Measurements from ENCODE around the gene SERPINA1.

SERPINA1 gene

GRCh38 chr14:94389104-94389469 lies 685 bp upstream of the SERPINA1 start:
- Histone ChIP-seq H3K18ac (ENCODE audit: low read depth in 1 of 2, low read length in 2 of 2) (no peak overlapping the region), H3K27me3 (ENCODE audit: control insufficient read depth in 1 of 2, insufficient read depth in 1 of 2, low read length in 2 of 2) (peaks cover 0 to 4% of the 10 kb centered on the region in 2 experiments), H3K9ac (ENCODE audit: low read length) (no peak overlapping the region), H3K9me3 (ENCODE audit: control insufficient read depth, low read length) (no peaks in the 10 kb centered on the region), H3K4me3 (ENCODE audit: insufficient read depth in 1 of 2, low read depth in 1 of 2, low read length in 2 of 2) (no peak overlapping the region), H3K27ac (ENCODE audit: low read length, poor library complexity, severe bottlenecking) (no peak overlapping the region), H3K79me1 (replicated peaks; ENCODE audit: low read length, poor library complexity, severe bottlenecking) (no peaks in the 10 kb centered on the region), H3K4me1 (ENCODE audit: control insufficient read depth, insufficient read depth, low read depth, low read length) (peaks cover 7% of the 10 kb centered on the region), H2BK120ac (ENCODE audit: low read depth, low read length) (no peak overlapping the region), H3K4me2 (ENCODE audit: low read length, poor library complexity, severe bottlenecking) (no peak overlapping the region), H2BK12ac (ENCODE audit: low read length in 2 of 2) (no peak overlapping the region), H3K23ac (ENCODE audit: low read length in 2 of 2) (no peak overlapping the region), H2BK15ac (ENCODE audit: low read depth, poor library complexity, severe bottlenecking) (no peak overlapping the region), H3K36me3 (ENCODE audit: control insufficient read depth in 1 of 2, insufficient read depth in 2 of 2, low read depth in 1 of 2, low read length in 2 of 2) (no peaks in the 10 kb centered on the region), H2AFZ (ENCODE audit: low read depth, low read length) (no peak overlapping the region), H4K91ac (ENCODE audit: low read length) (no peak overlapping the region), H2BK5ac (ENCODE audit: low read depth, low read length, poor library complexity, severe bottlenecking) (no peak overlapping the region), H3K14ac (ENCODE audit: low read length in 2 of 2) (no peak overlapping the region), H3K4ac (ENCODE audit: low read depth in 1 of 2, low read length in 2 of 2) (no peak overlapping the region), H4K8ac (ENCODE audit: low read length) (no peak overlapping the region), H2AK5ac (ENCODE audit: low read length, severe bottlenecking) (no peak overlapping the region)
- no peak for DNase-seq
- WGBS = 77% methylated on average over 5 of the region's 5 CpGs

DNA sequence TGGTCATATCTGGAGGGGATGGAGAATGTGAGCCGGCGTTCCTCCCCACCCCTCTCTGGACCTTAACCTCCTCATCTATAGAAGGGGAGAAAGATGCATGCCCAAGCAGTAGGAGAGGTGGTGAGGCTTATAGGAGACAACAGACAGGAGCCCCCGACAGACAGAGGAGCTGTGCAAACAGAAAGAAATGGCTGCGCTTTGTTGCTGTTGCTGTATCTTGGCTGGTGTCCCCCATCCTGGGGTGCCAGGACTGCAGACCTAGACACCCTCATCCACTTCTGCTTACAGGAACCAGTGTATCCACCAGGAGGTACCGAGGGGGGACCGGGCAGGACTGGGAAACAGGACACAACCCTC lies 397 bp downstream of the SERPINA1 start:
- H3K4me2 ChIP-seq (ENCODE audit: low read length, poor library complexity, severe bottlenecking) = no peak overlapping the region
- 82% methylated on average over 4 of the region's 6 CpGs for WGBS

GRCh38 chr14:94387051-94388026 lies 1.1 kb downstream of the SERPINA1 start:
- WGBS = 82% methylated on average over 10 of the region's 12 CpGs
- no peak overlapping the region for H2BK12ac ChIP-seq (ENCODE audit: low read length in 2 of 2)
- no peak overlapping the region for H2BK5ac ChIP-seq (ENCODE audit: low read depth, low read length, poor library complexity, severe bottlenecking)
- H3K79me1 ChIP-seq (replicated peaks; ENCODE audit: low read length, poor library complexity, severe bottlenecking) = no peaks in the 10 kb centered on the region
- no peak overlapping the region for H2AFZ ChIP-seq (ENCODE audit: low read depth, low read length)
- H2BK120ac ChIP-seq (ENCODE audit: low read depth, low read length) = no peak overlapping the region
- no peaks in the 10 kb centered on the region for H3K9me3 ChIP-seq (ENCODE audit: control insufficient read depth, low read length)
- H2BK15ac ChIP-seq (ENCODE audit: low read depth, poor library complexity, severe bottlenecking) = no peak overlapping the region
- H3K4ac ChIP-seq (ENCODE audit: low read depth in 1 of 2, low read length in 2 of 2) = no peak overlapping the region
- H4K91ac ChIP-seq (ENCODE audit: low read length) = no peak overlapping the region
- no peak overlapping the region for H3K4me3 ChIP-seq (ENCODE audit: insufficient read depth in 1 of 2, low read depth in 1 of 2, low read length in 2 of 2)
- peaks cover 7% of the 10 kb centered on the region for H3K4me1 ChIP-seq (ENCODE audit: control insufficient read depth, insufficient read depth, low read depth, low read length)
- DNase-seq = no peak
- H3K18ac ChIP-seq (ENCODE audit: low read depth in 1 of 2, low read length in 2 of 2) = no peak overlapping the region
- no peaks in the 10 kb centered on the region for H3K36me3 ChIP-seq (ENCODE audit: control insufficient read depth in 1 of 2, insufficient read depth in 2 of 2, low read depth in 1 of 2, low read length in 2 of 2)
- peaks cover 0 to 4% of the 10 kb centered on the region in 2 experiments for H3K27me3 ChIP-seq (ENCODE audit: control insufficient read depth in 1 of 2, insufficient read depth in 1 of 2, low read length in 2 of 2)
- no peak overlapping the region for H3K4me2 ChIP-seq (ENCODE audit: low read length, poor library complexity, severe bottlenecking)
- no peak overlapping the region for H3K27ac ChIP-seq (ENCODE audit: low read length, poor library complexity, severe bottlenecking)
- no peak overlapping the region for H3K23ac ChIP-seq (ENCODE audit: low read length in 2 of 2)
- no peak overlapping the region for H2AK5ac ChIP-seq (ENCODE audit: low read length, severe bottlenecking)
- no peak overlapping the region for H3K14ac ChIP-seq (ENCODE audit: low read length in 2 of 2)
- peak overlapping the region; percentile 36 for H3K9ac ChIP-seq (ENCODE audit: low read length)
- no peak overlapping the region for H4K8ac ChIP-seq (ENCODE audit: low read length)

More for the DNA sequence above, 397 bp downstream of the SERPINA1 start:
- Histone ChIP-seq H2AFZ (ENCODE audit: low read depth, low read length) (no peak overlapping the region), H2BK5ac (ENCODE audit: low read depth, low read length, poor library complexity, severe bottlenecking) (no peak overlapping the region), H3K4me1 (ENCODE audit: control insufficient read depth, insufficient read depth, low read depth, low read length) (peaks cover 7% of the 10 kb centered on the region), H3K79me1 (replicated peaks; ENCODE audit: low read length, poor library complexity, severe bottlenecking) (no peaks in the 10 kb centered on the region), H3K36me3 (ENCODE audit: control insufficient read depth in 1 of 2, insufficient read depth in 2 of 2, low read depth in 1 of 2, low read length in 2 of 2) (no peaks in the 10 kb centered on the region), H3K27ac (ENCODE audit: low read length, poor library complexity, severe bottlenecking) (no peak overlapping the region), H3K4me3 (ENCODE audit: insufficient read depth in 1 of 2, low read depth in 1 of 2, low read length in 2 of 2) (no peak overlapping the region), H2BK12ac (ENCODE audit: low read length in 2 of 2) (no peak overlapping the region), H3K18ac (ENCODE audit: low read depth in 1 of 2, low read length in 2 of 2) (no peak overlapping the region), H3K14ac (ENCODE audit: low read length in 2 of 2) (no peak overlapping the region), H3K9me3 (ENCODE audit: control insufficient read depth, low read length) (no peaks in the 10 kb centered on the region), H3K27me3 (ENCODE audit: control insufficient read depth in 1 of 2, insufficient read depth in 1 of 2, low read length in 2 of 2) (peaks cover 0 to 4% of the 10 kb centered on the region in 2 experiments), H3K4ac (ENCODE audit: low read depth in 1 of 2, low read length in 2 of 2) (no peak overlapping the region), H2AK5ac (ENCODE audit: low read length, severe bottlenecking) (no peak overlapping the region), H4K91ac (ENCODE audit: low read length) (no peak overlapping the region), H3K9ac (ENCODE audit: low read length) (no peak overlapping the region), H3K23ac (ENCODE audit: low read length in 2 of 2) (no peak overlapping the region), H2BK120ac (ENCODE audit: low read depth, low read length) (no peak overlapping the region), H4K8ac (ENCODE audit: low read length) (no peak overlapping the region), H2BK15ac (ENCODE audit: low read depth, poor library complexity, severe bottlenecking) (no peak overlapping the region)
- no peak for DNase-seq

GRCh38 chr14:94386085-94387031 lies 2.0 kb downstream of the SERPINA1 start:
- H3K27ac ChIP-seq (ENCODE audit: low read length, poor library complexity, severe bottlenecking) = no peak overlapping the region
- no peak overlapping the region for H3K4me2 ChIP-seq (ENCODE audit: low read length, poor library complexity, severe bottlenecking)
- H4K8ac ChIP-seq (ENCODE audit: low read length) = no peak overlapping the region
- no peak overlapping the region for H3K14ac ChIP-seq (ENCODE audit: low read length in 2 of 2)
- H2AFZ ChIP-seq (ENCODE audit: low read depth, low read length) = no peak overlapping the region
- H3K9me3 ChIP-seq (ENCODE audit: control insufficient read depth, low read length) = no peaks in the 10 kb centered on the region
- H3K9ac ChIP-seq (ENCODE audit: low read length) = peak overlapping the region; percentile 36
- H3K27me3 ChIP-seq (ENCODE audit: control insufficient read depth in 1 of 2, insufficient read depth in 1 of 2, low read length in 2 of 2) = peaks cover 0 to 4% of the 10 kb centered on the region in 2 experiments
- no peak overlapping the region for H2BK12ac ChIP-seq (ENCODE audit: low read length in 2 of 2)
- no peak overlapping the region for H3K23ac ChIP-seq (ENCODE audit: low read length in 2 of 2)
- H3K36me3 ChIP-seq (ENCODE audit: control insufficient read depth in 1 of 2, insufficient read depth in 2 of 2, low read depth in 1 of 2, low read length in 2 of 2) = no peaks in the 10 kb centered on the region
- no peak overlapping the region for H4K91ac ChIP-seq (ENCODE audit: low read length)
- no peak overlapping the region for H2BK120ac ChIP-seq (ENCODE audit: low read depth, low read length)
- no peak overlapping the region for H3K4ac ChIP-seq (ENCODE audit: low read depth in 1 of 2, low read length in 2 of 2)
- no peak overlapping the region for H3K4me3 ChIP-seq (ENCODE audit: insufficient read depth in 1 of 2, low read depth in 1 of 2, low read length in 2 of 2)
- no peaks in the 10 kb centered on the region for H3K79me1 ChIP-seq (replicated peaks; ENCODE audit: low read length, poor library complexity, severe bottlenecking)
- H2BK15ac ChIP-seq (ENCODE audit: low read depth, poor library complexity, severe bottlenecking) = no peak overlapping the region
- H2AK5ac ChIP-seq (ENCODE audit: low read length, severe bottlenecking) = no peak overlapping the region
- WGBS = 78% methylated on average over 13 of the region's 14 CpGs
- no peak for DNase-seq
- no peak overlapping the region for H3K18ac ChIP-seq (ENCODE audit: low read depth in 1 of 2, low read length in 2 of 2)
- no peak overlapping the region for H2BK5ac ChIP-seq (ENCODE audit: low read depth, low read length, poor library complexity, severe bottlenecking)
- H3K4me1 ChIP-seq (ENCODE audit: control insufficient read depth, insufficient read depth, low read depth, low read length) = peaks cover 7% of the 10 kb centered on the region

Measured in mesenchymal stem cell (in vitro differentiated cells and primary cell).